ENCODE results near the gene MERTK. TPM values are rescaled to one million over a fixed set of nuclear protein-coding genes. Genes with fewer than 3 reads are reported as not detected.

MERTK gene
- total RNA-seq, 1 donor from 2014 or later = 27.1 TPM

DNA sequence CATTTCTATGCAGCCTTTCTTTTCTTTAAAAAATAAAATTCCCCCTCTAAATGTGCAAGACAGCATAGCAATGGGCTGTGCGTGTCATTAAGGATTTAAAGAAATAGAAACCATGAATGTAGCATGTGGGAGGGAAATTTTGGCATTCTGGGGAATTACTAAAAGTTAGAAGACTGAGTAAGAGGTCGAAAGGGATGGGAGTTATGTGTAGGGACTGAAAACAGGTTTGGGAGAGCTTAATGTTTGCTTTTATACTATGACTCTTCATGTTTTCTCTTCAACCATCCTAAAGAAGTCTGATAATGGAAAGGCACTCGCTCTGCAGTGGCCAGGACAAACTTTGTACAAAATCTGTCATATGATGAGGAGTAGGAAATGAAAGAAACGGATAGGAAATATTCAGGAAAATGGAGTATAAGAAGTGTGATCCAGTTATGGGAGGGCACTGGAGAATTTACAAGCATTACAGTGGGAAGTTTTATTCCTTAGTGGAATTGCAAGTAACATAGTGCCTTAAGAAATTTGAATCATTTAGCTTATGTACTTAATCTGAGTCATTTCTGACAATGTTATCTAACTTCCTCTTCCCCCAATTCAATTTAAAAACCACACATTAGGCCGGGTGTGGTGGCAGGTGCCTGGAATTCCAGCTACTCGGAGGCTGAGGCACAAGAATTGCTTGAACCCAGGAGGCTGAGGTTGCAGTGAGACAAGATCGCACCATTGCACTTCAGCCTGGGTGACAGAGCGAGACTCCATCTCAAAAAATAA, 177.3 kb downstream of the MERTK start:
- TF ChIP-seq, protein P1, sequence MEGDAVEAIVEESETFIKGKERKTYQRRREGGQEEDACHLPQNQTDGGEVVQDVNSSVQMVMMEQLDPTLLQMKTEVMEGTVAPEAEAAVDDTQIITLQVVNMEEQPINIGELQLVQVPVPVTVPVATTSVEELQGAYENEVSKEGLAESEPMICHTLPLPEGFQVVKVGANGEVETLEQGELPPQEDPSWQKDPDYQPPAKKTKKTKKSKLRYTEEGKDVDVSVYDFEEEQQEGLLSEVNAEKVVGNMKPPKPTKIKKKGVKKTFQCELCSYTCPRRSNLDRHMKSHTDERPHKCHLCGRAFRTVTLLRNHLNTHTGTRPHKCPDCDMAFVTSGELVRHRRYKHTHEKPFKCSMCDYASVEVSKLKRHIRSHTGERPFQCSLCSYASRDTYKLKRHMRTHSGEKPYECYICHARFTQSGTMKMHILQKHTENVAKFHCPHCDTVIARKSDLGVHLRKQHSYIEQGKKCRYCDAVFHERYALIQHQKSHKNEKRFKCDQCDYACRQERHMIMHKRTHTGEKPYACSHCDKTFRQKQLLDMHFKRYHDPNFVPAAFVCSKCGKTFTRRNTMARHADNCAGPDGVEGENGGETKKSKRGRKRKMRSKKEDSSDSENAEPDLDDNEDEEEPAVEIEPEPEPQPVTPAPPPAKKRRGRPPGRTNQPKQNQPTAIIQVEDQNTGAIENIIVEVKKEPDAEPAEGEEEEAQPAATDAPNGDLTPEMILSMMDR (IDR thresholded peaks at IDR 0.05; ENCODE audit: unreplicated experiment) = no peak
- no peak for DNase-seq (ENCODE audit: low spot score in 2 of 2, unreplicated experiment in 2 of 2)
- peaks cover 3% of the 10 kb centered on the region for H3K4me1 Mint-ChIP-seq
- peaks cover 61% of the 10 kb centered on the region for H3K36me3 Mint-ChIP-seq
- no peak overlapping the region for H3K27ac Mint-ChIP-seq
- H3K4me3 Mint-ChIP-seq = no peak overlapping the region
- peaks cover 32% of the 10 kb centered on the region for H3K9me3 Mint-ChIP-seq
- no peaks in the 10 kb centered on the region for H3K27me3 Mint-ChIP-seq (ENCODE audit: low read depth)

DNA sequence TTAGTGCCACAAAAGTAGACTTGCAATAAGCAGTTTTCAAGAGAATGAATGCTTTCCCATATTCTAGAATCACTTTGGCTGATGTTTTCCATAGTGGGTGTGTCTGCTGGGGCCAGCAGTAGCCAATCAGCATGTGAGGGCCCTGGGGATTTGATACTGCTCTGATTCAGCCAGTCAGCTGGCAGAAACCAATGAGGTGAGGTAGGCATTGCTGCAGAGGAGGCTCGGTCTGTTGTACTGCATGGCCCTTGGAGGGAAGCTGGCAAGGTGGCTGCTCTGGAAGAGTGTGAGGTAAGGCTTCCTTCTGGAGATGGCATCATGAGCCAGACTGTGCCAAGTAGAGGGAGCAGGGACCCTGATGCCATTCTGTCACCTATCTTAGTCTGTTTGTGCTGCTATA, 179.4 kb downstream of the MERTK start:
- Mint-ChIP-seq H3K9me3 (peaks cover 20% of the 10 kb centered on the region), H3K4me3 (no peak overlapping the region), H3K36me3 (peaks cover 61% of the 10 kb centered on the region), H3K4me1 (peaks cover 16% of the 10 kb centered on the region), H3K27me3 (ENCODE audit: low read depth) (no peaks in the 10 kb centered on the region), H3K27ac (no peak overlapping the region)
- no peak for DNase-seq (ENCODE audit: low spot score in 2 of 2, unreplicated experiment in 2 of 2)
- TF ChIP-seq, protein P1 (IDR thresholded peaks at IDR 0.05; ENCODE audit: unreplicated experiment) = no peak

Other genes with a start within 250 kb of the MERTK start
- 54.0 to 56.5 TPM (median 54.0 TPM) in 3 replicates for gene ANAPC1, start 14.4 kb upstream of the MERTK start, total RNA-seq
- gene TMEM87B, start 156.7 kb downstream of the MERTK start, total RNA-seq = 19.4 to 22.8 TPM (median 20.0 TPM) in 3 replicates
- 1.9 to 2.4 TPM (median 2.2 TPM) in 3 replicates for gene FBLN7, start 239.8 kb downstream of the MERTK start, total RNA-seq